ENCODE data around the gene NBEAL1. TPM values are rescaled to one million over a fixed set of nuclear protein-coding genes. Genes with fewer than 3 reads are reported as not detected.
"Not testable (repeated sequence)": the region's sequence is repeated elsewhere in the genome, so short reads cannot be mapped to it uniquely, and the experiment has no call there.

NBEAL1 gene
- total RNA-seq, 3 donors from 2014 or later (not counting 1 experiment from before 2014, with no cell fraction given) = 12.2 to 19.7 (median 12.9) TPM

DNA sequence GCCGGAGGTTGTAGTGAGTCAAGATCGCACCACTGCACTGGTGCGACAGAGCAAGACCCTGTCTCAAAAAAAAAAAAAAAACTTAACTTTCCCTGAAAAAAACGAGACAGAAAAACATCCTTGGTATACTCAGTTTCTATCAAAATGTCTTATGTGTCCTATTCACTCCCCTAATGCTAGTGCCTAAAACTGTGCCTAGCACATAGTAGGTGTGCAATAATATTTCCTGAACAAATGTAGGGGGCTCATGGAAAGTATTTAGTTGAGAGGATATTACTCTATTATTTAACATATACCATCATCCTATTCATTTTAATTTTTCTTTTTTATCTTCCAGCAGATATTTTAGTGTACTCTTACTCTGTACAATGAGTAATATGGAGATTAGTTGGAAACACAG, 120.4 kb downstream of the NBEAL1 start:
- Mint-ChIP-seq H3K27me3 (ENCODE audit: low read depth in 2 of 2) (no peaks in the 10 kb centered on the region), H3K36me3 (no peaks in the 10 kb centered on the region), H3K4me3 (no peak overlapping the region), H3K4me1 (no peaks in the 10 kb centered on the region), H3K27ac (no peak overlapping the region), H3K9me3 (no peaks in the 10 kb centered on the region)
- no peak overlapping the region for H3K27ac ChIP-seq (ENCODE audit: low read length)
- intact Hi-C loops (cut with micrococcal nuclease) = no loop called here
- no peaks in the 10 kb centered on the region for H3K27me3 ChIP-seq (ENCODE audit: control insufficient read depth, insufficient read depth, low read length)
- TF ChIP-seq CTCF (IDR thresholded peaks at IDR 0.05) = no peak
- ATAC-seq (no peak), DNase-seq (no peak)
- WGBS (ENCODE audit: insufficient coverage) = 100% methylated on average over 3 of the region's 4 CpGs
- no peak overlapping the region for H3K4me3 ChIP-seq (ENCODE audit: low read length)
- peaks cover 3% of the 10 kb centered on the region for H3K36me3 ChIP-seq (ENCODE audit: control insufficient read depth, insufficient read depth, low read length)
- H3K4me1 ChIP-seq (ENCODE audit: control insufficient read depth, insufficient read depth, low read length) = no peaks in the 10 kb centered on the region
- no peaks in the 10 kb centered on the region for H3K9me3 ChIP-seq (ENCODE audit: control insufficient read depth, insufficient read depth, low read length)

- no peaks in the 10 kb centered on the region for H3K9me3 Mint-ChIP-seq
- no peak overlapping the region for H3K27ac Mint-ChIP-seq
- no peak for ATAC-seq
- H3K36me3 ChIP-seq (ENCODE audit: control insufficient read depth, insufficient read depth, low read length) = peaks cover 4% of the 10 kb centered on the region
- H3K9me3 ChIP-seq (ENCODE audit: control insufficient read depth, insufficient read depth, low read length) = no peaks in the 10 kb centered on the region
- no peaks in the 10 kb centered on the region for H3K4me1 Mint-ChIP-seq
- TF ChIP-seq CTCF (IDR thresholded peaks at IDR 0.05) = no peak
- no peak overlapping the region for H3K4me3 ChIP-seq (ENCODE audit: low read length)
- DNase-seq = no peak
- no peaks in the 10 kb centered on the region for H3K27me3 Mint-ChIP-seq (ENCODE audit: low read depth in 2 of 2)
- no peaks in the 10 kb centered on the region for H3K36me3 Mint-ChIP-seq
- H3K4me3 Mint-ChIP-seq = no peak overlapping the region
- intact Hi-C loops (cut with micrococcal nuclease) = no loop called here
- H3K4me1 ChIP-seq (ENCODE audit: control insufficient read depth, insufficient read depth, low read length) = no peaks in the 10 kb centered on the region
- no peaks in the 10 kb centered on the region for H3K27me3 ChIP-seq (ENCODE audit: control insufficient read depth, insufficient read depth, low read length)
- no peak overlapping the region for H3K27ac ChIP-seq (ENCODE audit: low read length)
Measured at GRCh38 chr2:203143391-203143790, 128.7 kb downstream of the NBEAL1 start.

- no peak overlapping the region for H3K27ac Mint-ChIP-seq
- no peaks in the 10 kb centered on the region for H3K36me3 Mint-ChIP-seq
- ATAC-seq (no peak), DNase-seq (no peak)
- Histone ChIP-seq H3K9me3 (ENCODE audit: control insufficient read depth, insufficient read depth, low read length) (no peaks in the 10 kb centered on the region), H3K36me3 (ENCODE audit: control insufficient read depth, insufficient read depth, low read length) (peaks cover 7% of the 10 kb centered on the region), H3K4me1 (ENCODE audit: control insufficient read depth, insufficient read depth, low read length) (no peaks in the 10 kb centered on the region), H3K4me3 (ENCODE audit: low read length) (no peak overlapping the region), H3K27ac (ENCODE audit: low read length) (no peak overlapping the region), H3K27me3 (ENCODE audit: control insufficient read depth, insufficient read depth, low read length) (no peaks in the 10 kb centered on the region)
- TF ChIP-seq CTCF (IDR thresholded peaks at IDR 0.05) = no peak
- H3K4me1 Mint-ChIP-seq = no peaks in the 10 kb centered on the region
- intact Hi-C loops (cut with micrococcal nuclease) = no loop called here
- H3K27me3 Mint-ChIP-seq (ENCODE audit: low read depth in 2 of 2) = no peaks in the 10 kb centered on the region
- no peaks in the 10 kb centered on the region for H3K9me3 Mint-ChIP-seq
- 100% methylated on average over 1 of the region's 1 CpG for WGBS (ENCODE audit: insufficient coverage)
- no peak overlapping the region for H3K4me3 Mint-ChIP-seq
Measured at GRCh38 chr2:203149194-203149593, 134.5 kb downstream of the NBEAL1 start.

- WGBS (ENCODE audit: insufficient coverage) = 82% methylated on average over 1 of the region's 1 CpG
- intact Hi-C loops (cut with micrococcal nuclease) = no loop called here
- peak in 1 of 2 donors; percentile 26 for DNase-seq
Measured at GRCh38 chr2:203155406-203155805, 140.7 kb downstream of the NBEAL1 start.

GRCh38 chr2:203162722-203163121, 148.0 kb downstream of the NBEAL1 start:
- H3K9me3 ChIP-seq (ENCODE audit: control insufficient read depth, insufficient read depth, low read length); H3K27ac Mint-ChIP-seq; H3K4me3 ChIP-seq (ENCODE audit: low read length); DNase-seq; H3K36me3 Mint-ChIP-seq; H3K27ac ChIP-seq (ENCODE audit: low read length); H3K27me3 ChIP-seq (ENCODE audit: control insufficient read depth, insufficient read depth, low read length); H3K4me3 Mint-ChIP-seq; H3K36me3 ChIP-seq (ENCODE audit: control insufficient read depth, insufficient read depth, low read length); H3K4me1 ChIP-seq (ENCODE audit: control insufficient read depth, insufficient read depth, low read length); H3K9me3 Mint-ChIP-seq; intact Hi-C loops (cut with micrococcal nuclease); H3K4me1 Mint-ChIP-seq; ATAC-seq; H3K27me3 Mint-ChIP-seq (ENCODE audit: low read depth in 2 of 2): not testable (repeated sequence)
- 100% methylated on average over 5 of the region's 5 CpGs for WGBS (ENCODE audit: insufficient coverage)

More at GRCh38 chr2:203155406-203155805, 140.7 kb downstream of the NBEAL1 start:
- H3K4me1 ChIP-seq (ENCODE audit: control insufficient read depth, insufficient read depth, low read length) = no peaks in the 10 kb centered on the region
- no peaks in the 10 kb centered on the region for H3K27me3 ChIP-seq (ENCODE audit: control insufficient read depth, insufficient read depth, low read length)
- no peaks in the 10 kb centered on the region for H3K9me3 ChIP-seq (ENCODE audit: control insufficient read depth, insufficient read depth, low read length)
- no peaks in the 10 kb centered on the region for H3K27me3 Mint-ChIP-seq (ENCODE audit: low read depth in 2 of 2)
- H3K4me3 ChIP-seq (ENCODE audit: low read length) = no peak overlapping the region
- H3K36me3 ChIP-seq (ENCODE audit: control insufficient read depth, insufficient read depth, low read length) = no peaks in the 10 kb centered on the region
- no peak overlapping the region for H3K27ac ChIP-seq (ENCODE audit: low read length)
- ATAC-seq = no peak
- H3K36me3 Mint-ChIP-seq = no peaks in the 10 kb centered on the region
- no peaks in the 10 kb centered on the region for H3K9me3 Mint-ChIP-seq
- no peak for TF ChIP-seq CTCF (IDR thresholded peaks at IDR 0.05)
- peaks cover 5 to 9% of the 10 kb centered on the region in 2 donors for H3K4me1 Mint-ChIP-seq
- H3K4me3 Mint-ChIP-seq = no peak overlapping the region
- H3K27ac Mint-ChIP-seq = no peak overlapping the region
